ENCODE measurements around the gene GRIP2.

GRIP2 gene

GRCh38 chr3:14463330-14464140, 76.6 kb downstream of the GRIP2 start:
- no peak for TF ChIP-seq CTCF (conservative IDR thresholded peaks at IDR 0.05; ENCODE audit: low read length)
- DNase-seq (ENCODE audit: low read depth), result no peak
- no peak overlapping the region for H3K4me3 ChIP-seq (ENCODE audit: low read length)

GRCh38 chr3:14462738-14463137, 77.4 kb downstream of the GRIP2 start:
- H3K4me3 ChIP-seq (ENCODE audit: low read length), result no peak overlapping the region
- no peak for TF ChIP-seq CTCF (conservative IDR thresholded peaks at IDR 0.05; ENCODE audit: low read length)
- no peak for DNase-seq (ENCODE audit: low read depth)

DNA sequence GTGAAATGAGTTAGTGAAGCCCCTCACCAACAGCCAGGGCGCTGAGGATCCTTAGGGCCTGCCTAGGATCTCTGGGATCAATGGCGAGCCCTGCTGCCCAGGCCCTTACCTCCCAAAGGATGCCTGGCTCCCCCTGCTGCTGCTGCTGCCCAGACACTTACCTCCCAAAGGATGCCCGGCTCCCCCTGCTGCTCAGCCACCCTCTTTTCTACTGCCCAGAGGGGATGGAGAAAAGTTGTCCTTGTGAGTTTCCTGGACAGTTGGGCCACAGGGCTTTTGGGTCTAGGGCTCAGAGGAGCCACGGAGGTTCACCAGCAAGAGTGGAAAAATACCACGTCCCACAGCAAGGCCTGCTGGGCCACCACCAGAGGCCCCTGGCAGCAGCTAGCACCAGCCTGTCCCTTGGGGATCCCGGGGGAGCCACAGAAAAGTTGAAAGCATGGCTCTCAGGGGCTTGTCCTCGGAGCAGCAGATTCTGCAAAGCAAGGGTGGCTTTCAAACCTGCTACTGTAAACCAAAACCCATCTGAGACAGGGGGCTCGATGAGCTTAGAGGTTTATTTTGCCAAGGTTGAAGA, 78.3 kb downstream of the GRIP2 start:
- peak; percentile 78 for TF ChIP-seq CTCF (conservative IDR thresholded peaks at IDR 0.05; ENCODE audit: low read length)
- H3K4me3 ChIP-seq (ENCODE audit: low read length), result no peak overlapping the region
- DNase-seq (ENCODE audit: low read depth), result peak; percentile 71

DNA sequence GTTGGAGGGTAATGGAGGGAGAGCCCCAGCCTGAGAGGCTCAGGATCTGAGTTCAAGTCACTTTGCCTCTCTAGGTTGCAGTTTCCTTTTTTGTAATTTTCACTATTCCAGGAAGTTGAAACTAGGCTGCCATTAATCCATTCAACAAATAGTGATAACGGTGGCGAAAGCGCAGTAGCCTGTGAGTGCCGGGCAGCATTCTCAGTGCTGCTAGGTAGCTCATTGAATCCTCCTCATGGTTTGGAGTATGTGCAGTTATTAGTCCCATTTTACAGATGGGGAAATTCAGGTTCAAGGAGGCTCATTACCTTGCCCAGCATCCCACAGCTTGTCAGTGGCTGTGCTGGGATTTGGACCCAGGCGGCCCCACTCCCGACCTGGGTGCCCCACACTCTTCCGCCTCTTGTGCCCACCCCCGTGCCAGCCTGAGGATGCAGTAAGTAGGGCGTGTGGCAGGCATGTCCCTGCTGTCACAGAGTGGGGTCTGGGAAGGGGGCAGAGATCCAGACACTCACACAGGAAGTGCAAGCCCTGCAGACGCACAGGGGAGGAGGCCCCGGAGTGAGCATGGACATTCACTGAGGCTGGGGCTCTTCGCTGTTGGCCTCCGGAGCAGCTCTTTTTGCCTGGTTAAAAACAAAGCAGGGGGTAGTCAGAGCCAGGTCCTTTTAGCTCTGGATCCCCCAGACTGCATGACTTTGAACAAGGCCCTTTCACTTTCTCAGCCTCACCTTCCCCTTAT, 79.0 kb downstream of the GRIP2 start:
- no peak for DNase-seq (ENCODE audit: low read depth)
- TF ChIP-seq CTCF (conservative IDR thresholded peaks at IDR 0.05; ENCODE audit: low read length), result no peak
- no peak overlapping the region for H3K4me3 ChIP-seq (ENCODE audit: low read length)

GRCh38 chr3:14460342-14461005, 79.7 kb downstream of the GRIP2 start:
- TF ChIP-seq CTCF (conservative IDR thresholded peaks at IDR 0.05; ENCODE audit: low read length), result no peak
- peak; percentile 98 for DNase-seq (ENCODE audit: low read depth)

GRCh38 chr3:14459787-14460186, 80.4 kb downstream of the GRIP2 start:
- H3K4me3 ChIP-seq (ENCODE audit: low read length), result no peak overlapping the region
- no peak for DNase-seq (ENCODE audit: low read depth)
- TF ChIP-seq CTCF (conservative IDR thresholded peaks at IDR 0.05; ENCODE audit: low read length), result no peak

More at GRCh38 chr3:14460342-14461005, 79.7 kb downstream of the GRIP2 start:
- no peak overlapping the region for H3K4me3 ChIP-seq (ENCODE audit: low read length)

Measured in AG10803 (cell line).